ENCODE data around the gene PEDS1. TPM values are rescaled to one million over a fixed set of nuclear protein-coding genes. Genes with fewer than 3 reads are reported as not detected.

Gene PEDS1
- total and polyA plus RNA-seq, 2 of the 13 experiments (the other 11 are each of a cell fraction or from before 2014, with no cell fraction given): 30.5 to 93.9 TPM

DNA sequence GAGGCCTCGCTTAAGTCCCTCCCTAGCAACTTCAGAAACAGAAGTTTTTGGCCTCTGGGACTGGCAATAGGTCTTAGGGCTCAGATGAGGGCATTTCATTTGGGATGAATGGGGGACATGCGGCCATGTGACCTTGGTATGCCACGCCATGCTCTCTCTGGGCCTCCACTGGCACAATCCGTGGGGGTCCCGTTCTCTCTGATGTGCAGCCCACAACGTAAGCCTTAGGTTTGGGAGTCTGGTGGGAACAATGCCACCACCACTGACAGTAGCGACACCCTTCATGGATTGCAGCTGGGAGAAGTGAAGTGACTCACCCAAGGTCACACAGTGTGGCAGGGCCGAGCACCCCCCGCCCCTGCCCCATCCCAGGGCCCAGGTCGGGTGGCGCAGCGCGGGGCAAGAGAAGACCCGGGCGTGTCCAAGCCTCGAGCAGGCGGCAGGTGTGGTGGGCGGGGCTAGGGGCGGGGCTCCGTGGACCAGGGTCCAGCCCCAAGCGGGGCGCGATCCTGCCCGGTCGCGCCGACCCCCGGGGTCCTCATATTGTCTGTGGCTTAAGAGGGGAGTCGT lies 36.2 kb upstream of the PEDS1 start (continued):
- TF ChIP-seq, protein P1, sequence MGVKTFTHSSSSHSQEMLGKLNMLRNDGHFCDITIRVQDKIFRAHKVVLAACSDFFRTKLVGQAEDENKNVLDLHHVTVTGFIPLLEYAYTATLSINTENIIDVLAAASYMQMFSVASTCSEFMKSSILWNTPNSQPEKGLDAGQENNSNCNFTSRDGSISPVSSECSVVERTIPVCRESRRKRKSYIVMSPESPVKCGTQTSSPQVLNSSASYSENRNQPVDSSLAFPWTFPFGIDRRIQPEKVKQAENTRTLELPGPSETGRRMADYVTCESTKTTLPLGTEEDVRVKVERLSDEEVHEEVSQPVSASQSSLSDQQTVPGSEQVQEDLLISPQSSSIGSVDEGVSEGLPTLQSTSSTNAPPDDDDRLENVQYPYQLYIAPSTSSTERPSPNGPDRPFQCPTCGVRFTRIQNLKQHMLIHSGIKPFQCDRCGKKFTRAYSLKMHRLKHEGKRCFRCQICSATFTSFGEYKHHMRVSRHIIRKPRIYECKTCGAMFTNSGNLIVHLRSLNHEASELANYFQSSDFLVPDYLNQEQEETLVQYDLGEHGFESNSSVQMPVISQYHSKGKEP (CRISPR knock-in tag; IDR thresholded peaks at IDR 0.05): no peak
- no peak for TF ChIP-seq ZNF570 (CRISPR knock-in tag; IDR thresholded peaks at IDR 0.05; ENCODE audit: borderline replicate concordance)
- no peak for TF ChIP-seq SIX4 (CRISPR knock-in tag; IDR thresholded peaks at IDR 0.05)
- TF ChIP-seq ZNF775 (CRISPR knock-in tag; IDR thresholded peaks at IDR 0.05; ENCODE audit: borderline replicate concordance): no peak
- TF ChIP-seq JUN (CRISPR knock-in tag; IDR thresholded peaks at IDR 0.05): no peak
- TF ChIP-seq GLI4 (CRISPR knock-in tag; IDR thresholded peaks at IDR 0.05; ENCODE audit: borderline replicate concordance): peak; percentile 23; the same call in 1 of the 2 replicates
- no peak for TF ChIP-seq CHCHD3 (CRISPR knock-in tag; IDR thresholded peaks at IDR 0.05)
- TF ChIP-seq YEATS2 (CRISPR knock-in tag; IDR thresholded peaks at IDR 0.05; ENCODE audit: borderline replicate concordance): no peak
- no peak; the same call in 1 of the 2 replicates for TF ChIP-seq TAF1 (CRISPR knock-in tag; IDR thresholded peaks at IDR 0.05)
- no peak for TF ChIP-seq ZNF550 (CRISPR knock-in tag; IDR thresholded peaks at IDR 0.05; ENCODE audit: borderline replicate concordance)
- no peak for TF ChIP-seq ZNF10 (CRISPR knock-in tag; IDR thresholded peaks at IDR 0.05; ENCODE audit: borderline replicate concordance, low read depth)
- TF ChIP-seq AGO1 (IDR thresholded peaks at IDR 0.05; ENCODE audit: low read depth, low read length, poor library complexity, severe bottlenecking): no peak
- TF ChIP-seq, protein P2, sequence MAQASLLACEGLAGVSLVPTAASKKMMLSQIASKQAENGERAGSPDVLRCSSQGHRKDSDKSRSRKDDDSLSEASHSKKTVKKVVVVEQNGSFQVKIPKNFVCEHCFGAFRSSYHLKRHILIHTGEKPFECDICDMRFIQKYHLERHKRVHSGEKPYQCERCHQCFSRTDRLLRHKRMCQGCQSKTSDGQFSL (CRISPR knock-in tag; IDR thresholded peaks at IDR 0.05): peak; percentile 84
- TF ChIP-seq NR3C1 (CRISPR knock-in tag; IDR thresholded peaks at IDR 0.05): no peak
- TF ChIP-seq CEBPG (CRISPR knock-in tag; IDR thresholded peaks at IDR 0.05): peak; percentile 15; the same call in 1 of the 2 replicates
- TF ChIP-seq, protein P3, sequence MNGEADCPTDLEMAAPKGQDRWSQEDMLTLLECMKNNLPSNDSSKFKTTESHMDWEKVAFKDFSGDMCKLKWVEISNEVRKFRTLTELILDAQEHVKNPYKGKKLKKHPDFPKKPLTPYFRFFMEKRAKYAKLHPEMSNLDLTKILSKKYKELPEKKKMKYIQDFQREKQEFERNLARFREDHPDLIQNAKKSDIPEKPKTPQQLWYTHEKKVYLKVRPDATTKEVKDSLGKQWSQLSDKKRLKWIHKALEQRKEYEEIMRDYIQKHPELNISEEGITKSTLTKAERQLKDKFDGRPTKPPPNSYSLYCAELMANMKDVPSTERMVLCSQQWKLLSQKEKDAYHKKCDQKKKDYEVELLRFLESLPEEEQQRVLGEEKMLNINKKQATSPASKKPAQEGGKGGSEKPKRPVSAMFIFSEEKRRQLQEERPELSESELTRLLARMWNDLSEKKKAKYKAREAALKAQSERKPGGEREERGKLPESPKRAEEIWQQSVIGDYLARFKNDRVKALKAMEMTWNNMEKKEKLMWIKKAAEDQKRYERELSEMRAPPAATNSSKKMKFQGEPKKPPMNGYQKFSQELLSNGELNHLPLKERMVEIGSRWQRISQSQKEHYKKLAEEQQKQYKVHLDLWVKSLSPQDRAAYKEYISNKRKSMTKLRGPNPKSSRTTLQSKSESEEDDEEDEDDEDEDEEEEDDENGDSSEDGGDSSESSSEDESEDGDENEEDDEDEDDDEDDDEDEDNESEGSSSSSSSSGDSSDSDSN (CRISPR knock-in tag; IDR thresholded peaks at IDR 0.05): no peak
- peak in 1 of 2 experiments; percentile 16; a peak in 1 of 4 replicates for TF ChIP-seq NR2F1 (CRISPR knock-in tag; IDR thresholded peaks at IDR 0.05)
- TF ChIP-seq HNF4A (CRISPR knock-in tag; IDR thresholded peaks at IDR 0.05): peak; percentile 46; the same call in 1 of the 2 replicates
- TF ChIP-seq, protein P4, sequence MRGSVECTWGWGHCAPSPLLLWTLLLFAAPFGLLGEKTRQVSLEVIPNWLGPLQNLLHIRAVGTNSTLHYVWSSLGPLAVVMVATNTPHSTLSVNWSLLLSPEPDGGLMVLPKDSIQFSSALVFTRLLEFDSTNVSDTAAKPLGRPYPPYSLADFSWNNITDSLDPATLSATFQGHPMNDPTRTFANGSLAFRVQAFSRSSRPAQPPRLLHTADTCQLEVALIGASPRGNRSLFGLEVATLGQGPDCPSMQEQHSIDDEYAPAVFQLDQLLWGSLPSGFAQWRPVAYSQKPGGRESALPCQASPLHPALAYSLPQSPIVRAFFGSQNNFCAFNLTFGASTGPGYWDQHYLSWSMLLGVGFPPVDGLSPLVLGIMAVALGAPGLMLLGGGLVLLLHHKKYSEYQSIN (CRISPR knock-in tag; IDR thresholded peaks at IDR 0.05; ENCODE audit: borderline replicate concordance): no peak
- no peak for TF ChIP-seq ELF4 (CRISPR knock-in tag; IDR thresholded peaks at IDR 0.05; ENCODE audit: borderline replicate concordance)
- TF ChIP-seq, protein P5, sequence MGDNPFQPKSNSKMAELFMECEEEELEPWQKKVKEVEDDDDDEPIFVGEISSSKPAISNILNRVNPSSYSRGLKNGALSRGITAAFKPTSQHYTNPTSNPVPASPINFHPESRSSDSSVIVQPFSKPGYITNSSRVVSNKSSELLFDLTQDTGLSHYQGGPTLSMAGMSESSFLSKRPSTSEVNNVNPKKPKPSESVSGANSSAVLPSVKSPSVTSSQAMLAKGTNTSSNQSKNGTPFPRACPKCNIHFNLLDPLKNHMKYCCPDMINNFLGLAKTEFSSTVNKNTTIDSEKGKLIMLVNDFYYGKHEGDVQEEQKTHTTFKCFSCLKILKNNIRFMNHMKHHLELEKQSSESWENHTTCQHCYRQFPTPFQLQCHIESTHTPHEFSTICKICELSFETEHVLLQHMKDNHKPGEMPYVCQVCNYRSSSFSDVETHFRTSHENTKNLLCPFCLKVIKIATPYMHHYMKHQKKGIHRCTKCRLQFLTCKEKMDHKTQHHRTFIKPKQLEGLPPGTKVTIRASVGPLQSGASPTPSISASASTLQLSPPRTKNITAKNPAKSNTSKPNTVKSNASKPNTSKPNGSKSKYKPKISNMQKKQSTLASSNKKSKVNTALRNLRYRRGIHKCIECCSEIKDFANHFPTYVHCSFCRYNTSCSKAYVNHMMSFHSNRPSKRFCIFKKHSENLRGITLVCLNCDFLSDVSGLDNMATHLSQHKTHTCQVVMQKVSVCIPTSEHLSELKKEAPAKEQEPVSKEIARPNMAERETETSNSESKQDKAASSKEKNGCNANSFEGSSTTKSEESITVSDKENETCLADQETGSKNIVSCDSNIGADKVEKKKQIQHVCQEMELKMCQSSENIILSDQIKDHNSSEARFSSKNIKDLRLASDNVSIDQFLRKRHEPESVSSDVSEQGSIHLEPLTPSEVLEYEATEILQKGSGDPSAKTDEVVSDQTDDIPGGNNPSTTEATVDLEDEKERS (CRISPR knock-in tag; IDR thresholded peaks at IDR 0.05): no peak; the same call in 1 of the 2 replicates

Measured in HepG2 (cell line).